Measurements from ENCODE around the gene UBE2J2. TPM values are rescaled to one million over a fixed set of nuclear protein-coding genes. Genes with fewer than 3 reads are reported as not detected.
"Not testable (repeated sequence)": the region's sequence is repeated elsewhere in the genome, so short reads cannot be mapped to it uniquely, and the experiment has no call there.

The UBE2J2 gene
- total RNA-seq, result 10 to 100 TPM; 89.3 to 93.6 (median 91.2) TPM

- peak within 1 kb of the TSS; percentile 89 for H3K4me3 Mint-ChIP-seq
- ATAC-seq (peak; percentile 97 to 98), DNase-seq (peak; percentile 93)
- H3K27me3 Mint-ChIP-seq (ENCODE audit: low read depth), result no peaks in the 10 kb centered on the region
- H3K9me3 Mint-ChIP-seq, result no peaks in the 10 kb centered on the region
- H3K36me3 Mint-ChIP-seq (ENCODE audit: insufficient read depth), result peaks cover 10% of the 10 kb centered on the region
- peaks cover 39% of the 10 kb centered on the region for H3K4me1 Mint-ChIP-seq (ENCODE audit: low read depth)
These were observed at the start of gene UBE2J2 for GRCh38 chr1:1273512-1274298. TSS of gene UBE2J2 (minus strand) at chr1:1273854. CDS start at chr1:1267992, 5,862 bp downstream.

DNA sequence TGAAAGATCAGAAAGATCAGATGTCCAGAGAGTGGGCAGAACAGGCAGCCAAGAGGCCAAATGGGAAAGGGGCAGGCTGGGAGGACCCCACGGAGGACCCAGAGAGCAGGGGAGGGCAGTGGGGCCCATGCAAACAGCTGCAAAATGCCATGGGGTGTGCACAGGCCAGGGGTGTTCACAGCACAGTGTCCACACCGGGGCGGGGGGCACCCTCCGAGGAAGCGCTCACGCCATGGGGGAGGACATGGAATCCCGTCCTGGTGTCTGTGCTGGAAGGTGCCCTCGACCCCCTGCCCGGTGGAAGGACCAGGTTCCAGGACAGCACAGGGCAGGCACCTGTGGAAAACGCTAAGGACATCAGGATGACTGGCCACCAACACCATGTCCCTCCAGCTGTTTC, 49.3 kb upstream of the UBE2J2 start:
- H3K27me3 Mint-ChIP-seq (ENCODE audit: low read depth), result no peaks in the 10 kb centered on the region
- ATAC-seq (no peak), DNase-seq (no peak)
- H3K4me3 Mint-ChIP-seq, result peak overlapping the region; percentile 91
- peaks cover 31% of the 10 kb centered on the region for H3K4me1 Mint-ChIP-seq (ENCODE audit: low read depth)
- no peaks in the 10 kb centered on the region for H3K9me3 Mint-ChIP-seq
- H3K36me3 Mint-ChIP-seq (ENCODE audit: insufficient read depth), result peaks cover 5% of the 10 kb centered on the region

DNA sequence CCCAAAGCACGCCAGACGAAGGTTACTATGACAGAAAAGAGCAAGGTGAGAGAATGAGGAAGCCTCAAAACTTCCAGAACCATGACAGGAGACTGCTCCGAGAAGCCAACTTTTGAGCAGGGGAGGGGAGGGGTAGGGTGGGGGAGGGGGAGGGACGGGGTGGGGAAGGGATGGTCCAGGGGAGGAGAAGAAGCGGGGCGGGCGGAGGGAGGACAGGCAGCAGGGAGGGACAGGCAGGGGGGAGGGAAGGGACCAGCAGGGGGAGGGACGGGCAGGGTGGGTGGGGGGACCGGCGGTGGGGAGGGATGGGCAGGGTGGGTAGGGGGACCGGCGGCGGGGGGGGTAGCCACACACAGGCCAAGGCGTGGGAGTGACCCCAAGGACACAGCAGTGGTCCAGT, 48.8 kb upstream of the UBE2J2 start:
- H3K4me1 Mint-ChIP-seq (ENCODE audit: low read depth), result peaks cover 31% of the 10 kb centered on the region
- H3K4me3 Mint-ChIP-seq, result peak overlapping the region; percentile 91
- DNase-seq, result no peak
- no peaks in the 10 kb centered on the region for H3K27me3 Mint-ChIP-seq (ENCODE audit: low read depth)
- no peak for ATAC-seq
- H3K9me3 Mint-ChIP-seq, result no peaks in the 10 kb centered on the region
- H3K36me3 Mint-ChIP-seq (ENCODE audit: insufficient read depth), result peaks cover 6% of the 10 kb centered on the region

GRCh38 chr1:1321477-1321876, 47.8 kb upstream of the UBE2J2 start:
- Mint-ChIP-seq H3K27me3 (ENCODE audit: low read depth) (no peaks in the 10 kb centered on the region), H3K36me3 (ENCODE audit: insufficient read depth) (peaks cover 9% of the 10 kb centered on the region), H3K4me1 (ENCODE audit: low read depth) (peaks cover 31% of the 10 kb centered on the region), H3K4me3 (no peak overlapping the region), H3K9me3 (no peaks in the 10 kb centered on the region)
- DNase-seq (no peak), ATAC-seq (no peak)

DNA sequence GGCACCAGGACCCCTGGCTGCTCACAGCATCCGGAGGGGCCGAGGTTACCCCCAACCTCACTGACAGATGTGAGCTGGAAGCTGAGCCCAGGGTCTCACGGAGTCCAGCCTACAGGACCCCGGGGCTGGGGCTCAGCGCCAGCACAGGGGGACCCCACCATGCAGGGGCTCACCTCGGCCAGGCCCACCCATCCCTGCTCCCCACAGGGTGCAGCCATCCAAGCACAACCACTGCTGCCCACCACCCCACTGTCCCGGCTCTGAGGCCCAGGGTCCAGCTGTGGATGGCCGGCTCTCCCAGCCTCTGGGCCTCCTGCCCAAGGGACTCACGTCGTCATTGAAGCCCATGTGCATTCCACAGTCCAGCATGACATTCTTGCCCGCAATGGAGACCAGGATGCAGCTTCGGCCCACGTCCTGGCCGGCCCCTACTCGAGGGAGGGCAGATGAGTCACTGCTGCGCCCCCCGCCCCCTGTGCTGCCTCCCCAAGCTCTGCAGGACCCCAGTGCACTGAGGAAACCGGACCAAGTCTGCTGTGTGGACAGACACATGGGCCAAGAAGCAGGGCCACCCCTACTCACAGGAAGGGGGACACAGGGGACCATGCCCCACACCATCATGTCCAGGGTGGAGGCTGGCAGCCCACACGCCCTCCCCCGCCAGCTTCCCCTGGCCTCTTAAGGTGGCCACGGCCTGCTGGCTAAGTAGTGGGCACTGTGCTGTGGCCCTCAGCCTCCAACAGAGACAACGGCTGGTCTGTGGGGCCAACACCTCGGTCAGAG, 47.2 kb upstream of the UBE2J2 start:
- H3K4me3 Mint-ChIP-seq, result no peak overlapping the region
- no peaks in the 10 kb centered on the region for H3K27me3 Mint-ChIP-seq (ENCODE audit: low read depth)

GRCh38 chr1:1319646-1319941, 45.9 kb upstream of the UBE2J2 start:
- peaks cover 19% of the 10 kb centered on the region for H3K4me1 Mint-ChIP-seq (ENCODE audit: low read depth)
- H3K9me3 Mint-ChIP-seq, result no peaks in the 10 kb centered on the region
- DNase-seq, result no peak
- no peak overlapping the region for H3K4me3 Mint-ChIP-seq
- no peak for ATAC-seq
- peaks cover 12% of the 10 kb centered on the region for H3K36me3 Mint-ChIP-seq (ENCODE audit: insufficient read depth)
- no peaks in the 10 kb centered on the region for H3K27me3 Mint-ChIP-seq (ENCODE audit: low read depth)

More for the DNA sequence above, 47.2 kb upstream of the UBE2J2 start:
- Mint-ChIP-seq H3K9me3 (no peaks in the 10 kb centered on the region), H3K36me3 (ENCODE audit: insufficient read depth) (peaks cover 9% of the 10 kb centered on the region), H3K4me1 (ENCODE audit: low read depth) (peaks cover 26% of the 10 kb centered on the region)
- DNase-seq (no peak), ATAC-seq (no peak)

- Mint-ChIP-seq H3K9me3 (no peaks in the 10 kb centered on the region), H3K4me3 (no peak overlapping the region), H3K4me1 (ENCODE audit: low read depth) (peaks cover 17% of the 10 kb centered on the region), H3K36me3 (ENCODE audit: insufficient read depth) (peaks cover 12% of the 10 kb centered on the region), H3K27me3 (ENCODE audit: low read depth) (no peaks in the 10 kb centered on the region)
- no peak for DNase-seq
- ATAC-seq, result no peak
These were observed 45.4 kb upstream of the UBE2J2 start for GRCh38 chr1:1318777-1319645.

- Mint-ChIP-seq H3K4me3 (no peak overlapping the region), H3K4me1 (ENCODE audit: low read depth) (peaks cover 12% of the 10 kb centered on the region), H3K9me3 (no peaks in the 10 kb centered on the region), H3K36me3 (ENCODE audit: insufficient read depth) (peaks cover 13% of the 10 kb centered on the region), H3K27me3 (ENCODE audit: low read depth) (no peaks in the 10 kb centered on the region)
- no peak for ATAC-seq
- no peak for DNase-seq
These were observed 44.5 kb upstream of the UBE2J2 start for GRCh38 chr1:1318131-1318652.

DNA sequence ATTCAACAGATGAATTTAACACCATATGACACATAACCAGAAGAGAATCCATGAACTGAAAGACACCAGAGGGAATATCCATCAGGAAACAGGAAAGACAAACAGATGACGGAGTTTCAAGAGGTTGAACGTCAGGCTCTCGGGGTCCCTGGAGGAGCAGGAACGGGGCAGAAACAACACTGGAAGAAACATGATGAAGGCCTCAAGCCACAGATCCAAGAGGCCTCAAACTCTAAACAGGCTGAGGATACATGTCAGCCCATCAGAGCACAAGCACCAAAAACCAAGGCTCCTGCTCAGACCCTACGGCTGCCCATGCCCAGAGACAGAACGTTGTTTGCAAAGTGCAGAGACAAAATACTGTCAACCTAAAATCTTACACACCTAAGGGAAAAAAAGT, 43.8 kb upstream of the UBE2J2 start:
- no peak for ATAC-seq
- Mint-ChIP-seq H3K36me3 (ENCODE audit: insufficient read depth) (peaks cover 13% of the 10 kb centered on the region), H3K27me3 (ENCODE audit: low read depth) (no peaks in the 10 kb centered on the region), H3K4me1 (ENCODE audit: low read depth) (peaks cover 8% of the 10 kb centered on the region), H3K4me3 (no peak overlapping the region), H3K9me3 (no peaks in the 10 kb centered on the region)
- no peak for DNase-seq

DNA sequence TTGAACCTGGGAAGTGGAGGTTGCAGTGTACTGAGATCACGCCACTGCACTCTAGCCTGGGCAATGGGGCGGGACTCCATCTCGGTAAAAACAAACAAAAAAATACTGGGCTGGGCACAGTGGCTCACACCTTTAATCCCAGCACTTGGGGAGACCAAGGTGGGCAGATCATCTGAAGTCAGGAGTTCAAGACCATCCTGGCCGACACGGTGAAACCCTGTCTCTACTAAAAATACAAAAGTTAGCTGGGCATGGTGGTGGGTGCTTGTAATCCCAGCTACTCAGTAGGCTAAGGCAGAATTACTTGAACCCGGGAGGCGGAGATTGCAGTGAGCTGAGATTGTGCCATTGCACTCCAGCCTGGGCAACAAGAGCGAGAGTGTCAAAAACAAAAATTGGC, 42.5 kb upstream of the UBE2J2 start:
- not testable (repeated sequence) for DNase-seq; H3K27me3 Mint-ChIP-seq (ENCODE audit: low read depth); H3K4me3 Mint-ChIP-seq; ATAC-seq; H3K4me1 Mint-ChIP-seq (ENCODE audit: low read depth); H3K9me3 Mint-ChIP-seq
- peaks cover 13% of the 10 kb centered on the region for H3K36me3 Mint-ChIP-seq (ENCODE audit: insufficient read depth)

GRCh38 chr1:1315435-1315954, 41.8 kb upstream of the UBE2J2 start:
- Mint-ChIP-seq H3K4me3 (no peak overlapping the region), H3K27me3 (ENCODE audit: low read depth) (no peaks in the 10 kb centered on the region), H3K4me1 (ENCODE audit: low read depth) (no peaks in the 10 kb centered on the region), H3K9me3 (no peaks in the 10 kb centered on the region), H3K36me3 (ENCODE audit: insufficient read depth) (peaks cover 13% of the 10 kb centered on the region)
- no peak for DNase-seq
- ATAC-seq, result no peak

- ATAC-seq (no peak), DNase-seq (no peak)
- no peak overlapping the region for H3K4me3 Mint-ChIP-seq
- H3K4me1 Mint-ChIP-seq (ENCODE audit: low read depth), result no peaks in the 10 kb centered on the region
- no peaks in the 10 kb centered on the region for H3K9me3 Mint-ChIP-seq
- H3K36me3 Mint-ChIP-seq (ENCODE audit: insufficient read depth), result peaks cover 13% of the 10 kb centered on the region
- H3K27me3 Mint-ChIP-seq (ENCODE audit: low read depth), result no peaks in the 10 kb centered on the region
These were observed 41.2 kb upstream of the UBE2J2 start for GRCh38 chr1:1314678-1315335.

GRCh38 chr1:1314237-1314586, 40.6 kb upstream of the UBE2J2 start:
- no peaks in the 10 kb centered on the region for H3K4me1 Mint-ChIP-seq (ENCODE audit: low read depth)
- no peaks in the 10 kb centered on the region for H3K27me3 Mint-ChIP-seq (ENCODE audit: low read depth)
- DNase-seq, result no peak
- peaks cover 13% of the 10 kb centered on the region for H3K36me3 Mint-ChIP-seq (ENCODE audit: insufficient read depth)
- no peak overlapping the region for H3K4me3 Mint-ChIP-seq
- no peak for ATAC-seq
- no peaks in the 10 kb centered on the region for H3K9me3 Mint-ChIP-seq

Data from activated T-cell treated with anti-CD3 and anti-CD28 coated beads, Interleukin-2, amount 50 U/mL, for 4 hours (primary cell).